GM18511 (cell line): ENCODE measurements around the gene FAM3A.

Experiments used
- ATAC-seq: cut with Tn5 transposase; IDR thresholded peaks from one replicate; pipeline ENCODE4 v1.9.1; 2021; ENCODE audit warnings: mild to moderate bottlenecking, moderate library complexity; ENCODE audit not compliant: unreplicated experiment

Gene FAM3A

GRCh38 chrX:154463611-154464220 is 52.3 kb downstream of the FAM3A start:
- ATAC-seq = no peak

- ATAC-seq = no peak
Observed at GRCh38 chrX:154462396-154462795, 53.6 kb downstream of the FAM3A start.

GRCh38 chrX:154460326-154460725 is 55.7 kb downstream of the FAM3A start:
- ATAC-seq = no peak

DNA sequence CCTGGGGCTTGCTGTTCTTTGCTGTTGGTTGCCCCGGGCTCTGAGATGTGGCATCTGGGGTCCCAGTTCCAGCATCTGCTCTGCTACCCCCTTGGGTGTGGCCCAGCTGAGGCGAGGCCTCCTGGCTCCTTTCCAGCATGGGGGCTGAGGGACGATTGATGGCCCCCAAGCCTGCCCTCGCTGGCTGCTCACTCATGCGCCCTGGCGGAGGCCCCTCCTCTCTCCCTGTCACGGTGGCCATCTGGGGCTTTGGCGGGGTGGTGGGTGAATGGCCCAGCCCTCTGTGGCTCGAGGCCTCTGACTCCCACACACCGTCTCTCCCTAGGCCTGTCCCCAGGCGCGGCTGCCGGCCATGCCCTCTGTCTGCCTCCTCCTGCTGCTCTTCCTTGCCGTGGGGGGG is 56.2 kb downstream of the FAM3A start:
- ATAC-seq = no peak

GRCh38 chrX:154458954-154459778 is 56.9 kb downstream of the FAM3A start:
- no peak for ATAC-seq

- ATAC-seq = peak; percentile 71
Observed at GRCh38 chrX:154458116-154458953, 57.7 kb downstream of the FAM3A start, which contains the start of gene PLXNA3. PLXNA3 (plus strand) TSS chrX:154458281; CDS start chrX:154460184, 1,903 bp downstream.

DNA sequence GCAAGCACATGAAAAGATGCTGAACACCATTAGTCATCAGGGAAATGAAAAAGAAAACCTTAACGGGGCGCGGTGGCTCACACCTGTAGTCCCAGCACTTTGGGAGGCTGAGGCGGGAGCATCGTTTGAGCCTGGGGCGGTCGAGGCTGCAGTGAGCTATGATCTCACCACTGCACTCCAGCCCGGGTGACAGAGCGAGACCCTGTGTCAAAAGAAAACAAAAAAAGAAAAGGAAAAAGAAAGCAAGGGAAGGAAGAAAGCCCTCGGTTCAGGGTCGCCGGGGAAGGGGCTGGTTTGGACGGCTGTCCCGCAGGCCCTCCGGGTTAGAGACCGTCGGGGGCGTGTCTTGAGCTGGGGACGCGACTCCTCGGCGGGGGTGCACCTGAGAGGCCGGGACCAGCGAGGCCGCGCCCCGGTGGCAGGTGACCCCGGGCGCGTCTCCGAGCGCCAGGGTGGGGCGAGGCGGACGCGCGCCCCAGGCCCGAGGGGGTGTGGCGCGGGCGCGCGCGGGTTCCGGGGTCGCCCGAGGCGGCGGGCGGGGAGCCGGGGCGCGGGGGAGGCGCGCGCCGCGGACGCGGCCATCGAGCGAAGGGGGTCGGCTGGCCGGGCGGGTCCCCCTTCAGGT is 58.4 kb downstream of the FAM3A start:
- peak; percentile 60 for ATAC-seq
